ENCODE measurements around the gene BRIP1. TPM values are rescaled to one million over a fixed set of nuclear protein-coding genes. Genes with fewer than 3 reads are reported as not detected.

Gene BRIP1
- total RNA-seq, 2 experiments from 2014 or later = 1.0 to 1.9 TPM

- CTCF ChIA-PET = no interaction called here
- Histone ChIP-seq H3K27me3 (ENCODE audit: control insufficient read depth in 1 of 2, insufficient read depth in 2 of 2, low read length in 2 of 2) (no peaks in the 10 kb centered on the region), H3K4me3 (ENCODE audit: low read length) (no peak overlapping the region), H3K9me3 (ENCODE audit: control insufficient read depth in 1 of 2, insufficient read depth in 1 of 2, low read length in 2 of 2) (no peaks in the 10 kb centered on the region), H3K36me3 (ENCODE audit: insufficient read depth, low read length) (no peaks in the 10 kb centered on the region), H3K27ac (ENCODE audit: low read depth in 1 of 2, low read length in 2 of 2) (no peak overlapping the region), H3K4me1 (ENCODE audit: insufficient read depth, low read length) (no peaks in the 10 kb centered on the region)
- H3K4me3 Mint-ChIP-seq = no peak overlapping the region
- TF ChIP-seq CTCF (IDR thresholded peaks at IDR 0.05) = no peak
- no peak overlapping the region for H3K27ac Mint-ChIP-seq
- H3K27me3 Mint-ChIP-seq = no peaks in the 10 kb centered on the region
- no peaks in the 10 kb centered on the region for H3K4me1 Mint-ChIP-seq (ENCODE audit: low read depth)
- H3K36me3 Mint-ChIP-seq (ENCODE audit: low read depth) = peaks cover 19% of the 10 kb centered on the region
- no peak for DNase-seq
- ATAC-seq (ENCODE audit: poor library complexity) = no peak
- POLR2A ChIA-PET = no interaction called here
- intact Hi-C loops (cut with DNase I, micrococcal nuclease) = no loop called here
- peaks cover 5% of the 10 kb centered on the region for H3K9me3 Mint-ChIP-seq
Observed at GRCh38 chr17:61710546-61710945, 152.8 kb downstream of the BRIP1 start.

- Histone ChIP-seq H3K9me3 (ENCODE audit: control insufficient read depth in 1 of 2, insufficient read depth in 1 of 2, low read length in 2 of 2) (no peaks in the 10 kb centered on the region), H3K27me3 (ENCODE audit: control insufficient read depth in 1 of 2, insufficient read depth in 2 of 2, low read length in 2 of 2) (no peaks in the 10 kb centered on the region), H3K27ac (ENCODE audit: low read depth in 1 of 2, low read length in 2 of 2) (no peak overlapping the region), H3K4me3 (ENCODE audit: low read length) (no peak overlapping the region), H3K36me3 (ENCODE audit: insufficient read depth, low read length) (no peaks in the 10 kb centered on the region), H3K4me1 (ENCODE audit: insufficient read depth, low read length) (no peaks in the 10 kb centered on the region)
- H3K4me1 Mint-ChIP-seq (ENCODE audit: low read depth) = no peaks in the 10 kb centered on the region
- H3K9me3 Mint-ChIP-seq = peaks cover 7% of the 10 kb centered on the region
- ATAC-seq (ENCODE audit: poor library complexity) (no peak), DNase-seq (no peak)
- H3K36me3 Mint-ChIP-seq (ENCODE audit: low read depth) = peaks cover 19% of the 10 kb centered on the region
- POLR2A ChIA-PET = no interaction called here
- no peak overlapping the region for H3K4me3 Mint-ChIP-seq
- H3K27me3 Mint-ChIP-seq = no peaks in the 10 kb centered on the region
- CTCF ChIA-PET = no interaction called here
- intact Hi-C loops (cut with DNase I, micrococcal nuclease) = no loop called here
- no peak overlapping the region for H3K27ac Mint-ChIP-seq
- no peak for TF ChIP-seq CTCF (IDR thresholded peaks at IDR 0.05)
Observed at GRCh38 chr17:61709567-61709966, 153.8 kb downstream of the BRIP1 start.

GRCh38 chr17:61704935-61705449, 158.3 kb downstream of the BRIP1 start:
- no peak overlapping the region for H3K4me3 ChIP-seq (ENCODE audit: low read length)
- TF ChIP-seq CTCF (IDR thresholded peaks at IDR 0.05) = no peak
- no peak for ATAC-seq (ENCODE audit: poor library complexity)
- H3K4me1 ChIP-seq (ENCODE audit: insufficient read depth, low read length) = no peaks in the 10 kb centered on the region
- POLR2A ChIA-PET = no interaction called here
- H3K27me3 ChIP-seq (ENCODE audit: control insufficient read depth in 1 of 2, insufficient read depth in 2 of 2, low read length in 2 of 2) = no peaks in the 10 kb centered on the region
- H3K27ac ChIP-seq (ENCODE audit: low read depth in 1 of 2, low read length in 2 of 2) = no peak overlapping the region
- peaks cover 33% of the 10 kb centered on the region for H3K9me3 Mint-ChIP-seq
- CTCF ChIA-PET = no interaction called here
- H3K36me3 Mint-ChIP-seq (ENCODE audit: low read depth) = peaks cover 20% of the 10 kb centered on the region
- no peaks in the 10 kb centered on the region for H3K4me1 Mint-ChIP-seq (ENCODE audit: low read depth)
- H3K4me3 Mint-ChIP-seq = no peak overlapping the region
- H3K36me3 ChIP-seq (ENCODE audit: insufficient read depth, low read length) = no peaks in the 10 kb centered on the region
- H3K27ac Mint-ChIP-seq = no peak overlapping the region
- H3K9me3 ChIP-seq (ENCODE audit: control insufficient read depth in 1 of 2, insufficient read depth in 1 of 2, low read length in 2 of 2) = peaks cover 0 to 28% of the 10 kb centered on the region in 2 experiments
- DNase-seq = no peak
- intact Hi-C loops (cut with DNase I, micrococcal nuclease) = no loop called here
- H3K27me3 Mint-ChIP-seq = no peaks in the 10 kb centered on the region

Data from CD4-positive, alpha-beta T cell (primary cell).